GM23338 (cell line): ENCODE data around the gene TNIP2. TPM values are rescaled to one million over a fixed set of nuclear protein-coding genes. Genes with fewer than 3 reads are reported as not detected.

ENCODE experiments used
- ATAC-seq: fragments of 200-7000 bp; cut with Tn5 transposase; 3 replicates; pipeline ENCODE4 v1.9.1; 2020
- DNase-seq: peaks from one replicate; pipeline ENCODE4 v3.0.0-alpha.2; 2015; ENCODE audit warnings: low spot score
- H2AFZ ChIP-seq: fragments of 200-600 bp; sonication (generic); 2 replicates; pipeline ENCODE4 v1.8.0; 2016; ENCODE audit warnings: antibody characterized with exemption, mild to moderate bottlenecking, moderate library complexity
- H3F3A ChIP-seq: fragments of 200-600 bp; sonication (generic); replicated peaks from 2 replicates; pipeline ENCODE4 v1.8.0; 2017; ENCODE audit warnings: antibody characterized with exemption, mixed run types, low read depth
- H3K27ac ChIP-seq: fragments of 200-600 bp; sonication (generic); 2 replicates; pipeline ENCODE4 v1.6.1; 2016; ENCODE audit warnings: low read depth
- H3K27me3 ChIP-seq: fragments of 200-600 bp; sonication (generic); 2 replicates; pipeline ENCODE4 v1.8.0; 2016; ENCODE audit warnings: mild to moderate bottlenecking, mixed run types, moderate library complexity; ENCODE audit not compliant: insufficient read depth
- H3K36me3 ChIP-seq: fragments of 200-600 bp; sonication (generic); 2 replicates; pipeline ENCODE4 v1.8.0; 2016; ENCODE audit warnings: mild to moderate bottlenecking; ENCODE audit not compliant: insufficient read depth
- H3K4me1 ChIP-seq: fragments of 200-600 bp; sonication (generic); 2 replicates; pipeline ENCODE4 v1.8.0; 2016; ENCODE audit warnings: mild to moderate bottlenecking, moderate library complexity; ENCODE audit not compliant: insufficient read depth
- H3K4me2 ChIP-seq: fragments of 200-600 bp; sonication (generic); 2 replicates; pipeline ENCODE4 v1.7.1; 2017; ENCODE audit warnings: mixed run types
- H3K4me3 ChIP-seq: fragments of 200-600 bp; sonication (generic); 2 replicates; pipeline ENCODE4 v1.6.1; 2016; ENCODE audit warnings: mixed run types
- H3K79me2 ChIP-seq: fragments of 200-600 bp; sonication (generic); replicated peaks from 2 replicates; pipeline ENCODE4 v1.8.0; 2017; ENCODE audit warnings: mild to moderate bottlenecking; ENCODE audit not compliant: insufficient read depth
- H3K9me2 ChIP-seq: fragments of 200-600 bp; sonication (generic); 2 replicates; pipeline ENCODE4 v1.8.0; 2017; ENCODE audit not compliant: insufficient read depth
- H4K20me1 ChIP-seq: fragments of 200-600 bp; sonication (generic); replicated peaks from 2 replicates; pipeline ENCODE4 v1.8.0; 2017; ENCODE audit warnings: mild to moderate bottlenecking; ENCODE audit not compliant: insufficient read depth
- H3K27ac Mint-ChIP-seq: 2 replicates; pipeline ENCODE4 v1.8.0; 2020; ENCODE audit warnings: inconsistent platforms, mild to moderate bottlenecking, moderate library complexity, mixed read lengths
- H3K27me3 Mint-ChIP-seq: 3 replicates; pipeline ENCODE4 v1.8.0; 2022; ENCODE audit warnings: low read depth, mild to moderate bottlenecking, moderate library complexity, mixed read lengths, inconsistent platforms; ENCODE audit not compliant: insufficient read depth, poor library complexity
- H3K36me3 Mint-ChIP-seq: 3 replicates; pipeline ENCODE4 v1.8.0; 2021; ENCODE audit warnings: low read depth, mild to moderate bottlenecking, inconsistent platforms, moderate library complexity, mixed read lengths
- H3K4me1 Mint-ChIP-seq: 3 replicates; pipeline ENCODE4 v1.8.0; 2020; ENCODE audit warnings: mild to moderate bottlenecking, inconsistent platforms, mixed read lengths
- H3K4me3 Mint-ChIP-seq: 3 replicates; pipeline ENCODE4 v1.8.0; 2021; ENCODE audit warnings: moderate library complexity, mild to moderate bottlenecking, inconsistent platforms, mixed read lengths
- H3K9me3 Mint-ChIP-seq: 3 replicates; pipeline ENCODE4 v1.8.0; 2020; ENCODE audit warnings: moderate library complexity, mild to moderate bottlenecking, inconsistent platforms, mixed read lengths
- CREB1 ChIP-seq: fragments of 250-450 bp; sonication (Bioruptor Pico); IDR thresholded peaks from 2 replicates; pipeline ENCODE4 v1.5.0; 2020; ENCODE audit warnings: low read depth, mild to moderate bottlenecking, moderate library complexity
- EZH2 ChIP-seq: fragments of 200-600 bp; sonication (generic); IDR thresholded peaks from one replicate; pipeline ENCODE4 v1.8.0; 2017; ENCODE audit warnings: antibody characterized with exemption, mild to moderate bottlenecking, low read depth; ENCODE audit not compliant: unreplicated experiment
- EZH2phosphoT487 ChIP-seq: fragments of 200-600 bp; sonication (generic); IDR thresholded peaks from one replicate; pipeline ENCODE4 v1.8.1; 2018; ENCODE audit warnings: antibody characterized with exemption; ENCODE audit not compliant: unreplicated experiment
- JUNB ChIP-seq: IDR thresholded peaks from one replicate; pipeline ENCODE4 v1.6.1; 2016; ENCODE audit warnings: antibody characterized with exemption; ENCODE audit not compliant: unreplicated experiment
- NANOG ChIP-seq: IDR thresholded peaks from 2 replicates; pipeline ENCODE4 v1.6.1; 2016; ENCODE audit warnings: antibody characterized with exemption, borderline replicate concordance
- REST ChIP-seq: IDR thresholded peaks from one replicate; pipeline ENCODE4 v1.6.1; 2018; ENCODE audit warnings: antibody characterized with exemption; ENCODE audit not compliant: unreplicated experiment
- STAT1 ChIP-seq: IDR thresholded peaks from one replicate; pipeline ENCODE4 v1.6.1; 2016; ENCODE audit warnings: antibody characterized with exemption; ENCODE audit not compliant: unreplicated experiment
- ZNF114 ChIP-seq: fragments of 250-450 bp; sonication (Bioruptor Pico); IDR thresholded peaks from 2 replicates; pipeline ENCODE4 v1.5.0; 2020; ENCODE audit warnings: mild to moderate bottlenecking, moderate library complexity
- ZNF331 ChIP-seq: fragments of 250-450 bp; sonication (Bioruptor Pico); IDR thresholded peaks from 2 replicates; pipeline ENCODE4 v1.5.0; 2020; ENCODE audit warnings: low read depth, mild to moderate bottlenecking, moderate library complexity
- polyA plus RNA-seq: library from polyadenylated mRNA; unstranded; fragments of >200 nt; fragmentation: Nextera tagmentation; extraction: Ambion mirVana; gene quantifications from 2 replicates; pipeline ENCODE4 v1.2.1, GENCODE V29; 2016
- total RNA-seq: library from RNA; depleted of rRNA; stranded (reverse); fragments of >200 nt; shearing (Covaris generic); gene quantifications from 2 replicates; pipeline ENCODE4 v1.2.3, GENCODE V29; 2014
- TF ChIP-seq, protein P1 (sequence below): IDR thresholded peaks from 2 replicates; pipeline ENCODE4 v1.6.1; 2016; ENCODE audit warnings: antibody characterized with exemption
- TF ChIP-seq, protein P2 (sequence below), 2 experiments: fragments of 200-600 bp in 1 of 2; sonication (generic) in 1 of 2; conservative IDR thresholded peaks; 2 replicates each; pipeline versions ENCODE4 v1.5.1 to v1.6.1; 2016 to 2017; ENCODE audit warnings: antibody characterized with exemption in 2 of 2, low read depth in 2 of 2, mild to moderate bottlenecking in 2 of 2, moderate library complexity in 1 of 2

The TNIP2 gene
- total and polyA plus RNA-seq, 2 experiments from 2014 or later: 34.8 to 61.4 TPM

GRCh38 chr4:2702770-2703169 lies 53.4 kb downstream of the TNIP2 start (continued):
- TF ChIP-seq, protein P1, sequence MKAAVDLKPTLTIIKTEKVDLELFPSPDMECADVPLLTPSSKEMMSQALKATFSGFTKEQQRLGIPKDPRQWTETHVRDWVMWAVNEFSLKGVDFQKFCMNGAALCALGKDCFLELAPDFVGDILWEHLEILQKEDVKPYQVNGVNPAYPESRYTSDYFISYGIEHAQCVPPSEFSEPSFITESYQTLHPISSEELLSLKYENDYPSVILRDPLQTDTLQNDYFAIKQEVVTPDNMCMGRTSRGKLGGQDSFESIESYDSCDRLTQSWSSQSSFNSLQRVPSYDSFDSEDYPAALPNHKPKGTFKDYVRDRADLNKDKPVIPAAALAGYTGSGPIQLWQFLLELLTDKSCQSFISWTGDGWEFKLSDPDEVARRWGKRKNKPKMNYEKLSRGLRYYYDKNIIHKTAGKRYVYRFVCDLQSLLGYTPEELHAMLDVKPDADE: no peak
- TF ChIP-seq NANOG (no peak), REST (no peak), ZNF331 (CRISPR knock-in tag) (no peak), CREB1 (no peak)

- H3K36me3 Mint-ChIP-seq: peaks cover 74% of the 10 kb centered on the region
- Histone ChIP-seq H3K27me3 (no peaks in the 10 kb centered on the region), H3K36me3 (peaks cover 37% of the 10 kb centered on the region), H3K4me3 (no peak overlapping the region), H3F3A (0 out of 2 replicates have a peak, but pooled peaks cover 3% of the 10 kb centered on the region), H4K20me1 (peaks cover 4% of the 10 kb centered on the region; the same call in 1 of the 2 replicates), H3K79me2 (no peaks in the 10 kb centered on the region), H2AFZ (no peak overlapping the region), H3K9me2 (no peaks in the 10 kb centered on the region), H3K27ac (no peak overlapping the region), H3K4me2 (no peak overlapping the region), H3K4me1 (no peaks in the 10 kb centered on the region)
- no peaks in the 10 kb centered on the region for H3K9me3 Mint-ChIP-seq
- no peak for ATAC-seq
- H3K27ac Mint-ChIP-seq: no peak overlapping the region
- no peak for TF ChIP-seq EZH2phosphoT487
- TF ChIP-seq ZNF114: no peak
- H3K27me3 Mint-ChIP-seq: no peaks in the 10 kb centered on the region
- no peak for DNase-seq
- no peak overlapping the region for H3K4me3 Mint-ChIP-seq
- H3K4me1 Mint-ChIP-seq: no peaks in the 10 kb centered on the region
Observed at GRCh38 chr4:2702361-2702760, 53.8 kb downstream of the TNIP2 start.

GRCh38 chr4:2700031-2700430 lies 56.1 kb downstream of the TNIP2 start:
- Histone ChIP-seq H3K79me2 (no peaks in the 10 kb centered on the region), H3K27me3 (no peaks in the 10 kb centered on the region), H3K4me2 (no peak overlapping the region), H3K27ac (no peak overlapping the region), H3K4me1 (no peaks in the 10 kb centered on the region), H3F3A (no peaks in the 10 kb centered on the region), H4K20me1 (no peaks in the 10 kb centered on the region; the same call in 1 of the 2 replicates), H3K36me3 (peaks cover 41% of the 10 kb centered on the region), H3K9me2 (no peaks in the 10 kb centered on the region), H2AFZ (no peak overlapping the region), H3K4me3 (no peak overlapping the region)
- ATAC-seq: no peak
- Mint-ChIP-seq H3K27ac (no peak overlapping the region), H3K4me1 (no peaks in the 10 kb centered on the region), H3K9me3 (no peaks in the 10 kb centered on the region), H3K27me3 (peaks cover 5% of the 10 kb centered on the region), H3K4me3 (no peak overlapping the region), H3K36me3 (peaks cover 83% of the 10 kb centered on the region)
- no peak for DNase-seq
- no peak for TF ChIP-seq ZNF114
- no peak for TF ChIP-seq EZH2phosphoT487
- TF ChIP-seq CREB1: no peak
- TF ChIP-seq ZNF331 (CRISPR knock-in tag): no peak
- TF ChIP-seq STAT1: no peak
- no peak for TF ChIP-seq NANOG
- TF ChIP-seq EZH2: no peak
- no peak for TF ChIP-seq JUNB
- TF ChIP-seq, protein P2, sequence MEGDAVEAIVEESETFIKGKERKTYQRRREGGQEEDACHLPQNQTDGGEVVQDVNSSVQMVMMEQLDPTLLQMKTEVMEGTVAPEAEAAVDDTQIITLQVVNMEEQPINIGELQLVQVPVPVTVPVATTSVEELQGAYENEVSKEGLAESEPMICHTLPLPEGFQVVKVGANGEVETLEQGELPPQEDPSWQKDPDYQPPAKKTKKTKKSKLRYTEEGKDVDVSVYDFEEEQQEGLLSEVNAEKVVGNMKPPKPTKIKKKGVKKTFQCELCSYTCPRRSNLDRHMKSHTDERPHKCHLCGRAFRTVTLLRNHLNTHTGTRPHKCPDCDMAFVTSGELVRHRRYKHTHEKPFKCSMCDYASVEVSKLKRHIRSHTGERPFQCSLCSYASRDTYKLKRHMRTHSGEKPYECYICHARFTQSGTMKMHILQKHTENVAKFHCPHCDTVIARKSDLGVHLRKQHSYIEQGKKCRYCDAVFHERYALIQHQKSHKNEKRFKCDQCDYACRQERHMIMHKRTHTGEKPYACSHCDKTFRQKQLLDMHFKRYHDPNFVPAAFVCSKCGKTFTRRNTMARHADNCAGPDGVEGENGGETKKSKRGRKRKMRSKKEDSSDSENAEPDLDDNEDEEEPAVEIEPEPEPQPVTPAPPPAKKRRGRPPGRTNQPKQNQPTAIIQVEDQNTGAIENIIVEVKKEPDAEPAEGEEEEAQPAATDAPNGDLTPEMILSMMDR (conservative IDR thresholded peaks at IDR 0.05; ENCODE audit: low read depth in 2 of 2): no peak
